ENCODE results near the gene MUC20.

Gene MUC20

GRCh38 chr3:195752546-195753331 is 32.0 kb downstream of the MUC20 start:
- no peak overlapping the region for H3K27ac ChIP-seq
- TF ChIP-seq CTCF (conservative IDR thresholded peaks at IDR 0.05) (no peak), ZFX (IDR thresholded peaks at IDR 0.05) (no peak)

DNA sequence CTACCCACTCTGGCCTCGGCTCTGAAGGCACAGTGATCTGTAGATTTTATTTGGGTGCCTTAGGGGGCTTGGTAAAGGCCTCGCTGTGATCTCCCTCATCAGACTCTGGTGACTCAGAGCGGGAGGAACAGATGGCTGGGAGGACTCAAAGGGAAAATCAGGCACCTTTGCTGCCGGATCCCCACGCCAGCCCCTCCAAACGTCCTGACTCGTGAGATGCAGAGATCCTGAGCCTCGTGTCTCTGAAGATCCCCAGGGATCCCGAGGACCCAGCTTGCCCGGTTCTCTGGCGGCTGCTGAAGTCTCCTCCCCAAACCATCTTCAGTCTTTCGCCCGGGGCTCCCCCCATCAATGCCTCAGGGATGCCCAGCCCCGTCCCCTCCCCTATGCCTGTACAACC is 32.8 kb downstream of the MUC20 start:
- TF ChIP-seq ZFX (IDR thresholded peaks at IDR 0.05) (no peak), CTCF (conservative IDR thresholded peaks at IDR 0.05) (no peak)
- no peak overlapping the region for H3K27ac ChIP-seq

DNA sequence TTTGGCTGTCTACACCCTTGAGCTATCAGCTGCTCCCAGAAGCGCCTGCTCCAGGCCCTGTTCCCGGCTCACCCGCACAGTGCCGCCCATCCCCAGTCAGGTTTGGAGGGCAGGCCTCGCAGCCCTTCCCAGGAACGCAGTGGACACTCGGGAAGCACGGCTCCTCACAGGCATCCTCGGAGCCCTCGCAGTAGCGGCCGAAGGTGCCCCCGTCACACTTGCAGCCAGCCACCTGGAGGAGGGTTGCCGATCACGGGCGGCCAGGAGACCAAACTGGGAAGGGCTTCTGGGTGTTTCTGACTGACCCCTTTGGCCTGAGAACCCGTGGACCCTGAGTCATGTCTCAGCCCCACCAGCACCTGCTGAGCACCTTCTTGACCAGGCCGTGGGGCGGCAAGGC is 33.4 kb downstream of the MUC20 start:
- H3K27ac ChIP-seq, result no peak overlapping the region
- TF ChIP-seq CTCF (conservative IDR thresholded peaks at IDR 0.05) (no peak), ZFX (IDR thresholded peaks at IDR 0.05) (no peak)

GRCh38 chr3:195754906-195755305 is 34.1 kb downstream of the MUC20 start:
- no peak overlapping the region for H3K27ac ChIP-seq
- no peak for TF ChIP-seq CTCF (conservative IDR thresholded peaks at IDR 0.05)
- no peak for TF ChIP-seq ZFX (IDR thresholded peaks at IDR 0.05)

- TF ChIP-seq CTCF (conservative IDR thresholded peaks at IDR 0.05) (no peak), ZFX (IDR thresholded peaks at IDR 0.05) (no peak)
- no peak overlapping the region for H3K27ac ChIP-seq
Measured at GRCh38 chr3:195755391-195755790, 34.6 kb downstream of the MUC20 start.

DNA sequence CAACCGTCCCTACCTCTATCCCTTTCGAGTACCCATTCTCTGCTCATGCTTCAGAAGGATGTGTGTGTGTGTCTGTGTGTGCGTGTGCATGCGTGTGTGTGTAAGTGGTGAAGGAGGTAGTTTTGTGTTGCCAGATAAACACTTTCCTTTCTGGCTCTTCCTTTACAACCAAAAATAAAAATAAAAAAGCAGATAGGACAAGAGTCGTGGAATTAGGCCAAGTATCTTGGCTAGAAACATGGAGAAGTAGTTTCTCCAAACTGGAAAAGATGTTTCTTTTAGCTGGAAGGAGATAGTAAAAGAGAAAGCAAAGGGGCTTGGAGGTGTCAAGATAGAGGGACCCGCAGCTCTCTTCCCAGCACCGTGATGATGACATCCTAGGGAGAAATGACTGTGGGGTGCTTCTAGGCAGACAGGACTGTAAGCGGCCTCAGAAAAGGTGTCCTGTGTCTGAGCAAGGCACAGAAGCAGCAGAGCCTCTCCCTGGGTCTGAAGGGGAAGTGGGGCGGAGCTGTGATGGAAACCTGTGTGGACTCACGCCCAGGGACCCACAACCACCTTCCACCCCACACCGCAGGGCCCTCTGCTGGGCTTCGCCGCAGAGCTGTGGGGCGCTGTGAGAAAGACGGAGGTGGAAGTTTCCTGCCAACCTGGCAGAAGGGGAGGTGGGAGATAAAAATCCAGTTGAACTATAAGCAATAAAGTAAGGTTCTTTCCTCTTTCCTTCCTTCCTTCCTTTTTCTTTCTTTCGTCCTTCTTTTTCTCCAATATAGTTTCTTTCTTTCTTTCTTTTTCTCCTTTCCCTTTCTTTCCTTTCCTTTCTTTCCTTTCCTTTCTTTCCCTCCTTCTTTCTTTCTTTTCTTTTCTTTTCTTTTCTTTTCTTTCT is 35.3 kb downstream of the MUC20 start:
- no peak overlapping the region for H3K27ac ChIP-seq
- TF ChIP-seq ZFX (IDR thresholded peaks at IDR 0.05), result no peak
- no peak for TF ChIP-seq CTCF (conservative IDR thresholded peaks at IDR 0.05)

GRCh38 chr3:195757438-195757770 is 36.6 kb downstream of the MUC20 start:
- TF ChIP-seq CTCF (conservative IDR thresholded peaks at IDR 0.05) (no peak), ZFX (IDR thresholded peaks at IDR 0.05) (no peak)
- no peak overlapping the region for H3K27ac ChIP-seq
